Measurements from ENCODE around the gene AJM1. TPM values are rescaled to one million over a fixed set of nuclear protein-coding genes. Genes with fewer than 3 reads are reported as not detected.

Gene AJM1
- total and polyA plus RNA-seq, 2 donors (not counting 1 experiment from before 2014, with no cell fraction given): 1.7 to 2.9 TPM

- WGBS (ENCODE audit: insufficient coverage): 95% methylated on average over 8 of the region's 9 CpGs
- Mint-ChIP-seq H3K9me3 (ENCODE audit: insufficient read depth) (no peaks in the 10 kb centered on the region), H3K27me3 (no peaks in the 10 kb centered on the region), H3K27ac (no peak overlapping the region), H3K4me3 (no peak overlapping the region), H3K4me1 (peaks cover 17% of the 10 kb centered on the region)
- no peak overlapping the region for H2AFZ ChIP-seq (ENCODE audit: insufficient read depth, low read depth, low read length, poor library complexity, severe bottlenecking)
- no peak overlapping the region for H3K4me3 ChIP-seq (ENCODE audit: control extremely low read depth in 1 of 5, extremely low read depth in 1 of 5, insufficient read depth in 1 of 5, low read depth in 2 of 5, low read length in 4 of 5)
- H4K20me1 ChIP-seq (ENCODE audit: control insufficient read depth, insufficient read depth, low read length, poor library complexity, severe bottlenecking): peaks cover 29% of the 10 kb centered on the region
- H3K4me1 ChIP-seq (ENCODE audit: control insufficient read depth in 2 of 2, insufficient read depth in 2 of 2, low read length in 2 of 2): peaks cover 8 to 13% of the 10 kb centered on the region in 2 donors
- H3K27ac ChIP-seq (ENCODE audit: low read length in 2 of 2): no peak overlapping the region
- ChIA-PET POLR2A (no interaction called here), CTCF (interaction anchor here (1.0 to 1.3 kb wide), 3 partner anchors 18 to 203 kb away, joined by 3 to 4 read pairs (median 3); partner anchors contain the start of gene AJM1)
- H3K4me2 ChIP-seq (replicated peaks; ENCODE audit: low read depth, low read length, poor library complexity, severe bottlenecking): no peak overlapping the region
- TF ChIP-seq CTCF (IDR thresholded peaks at IDR 0.05) (no peak), EZH2 (IDR thresholded peaks at IDR 0.05; ENCODE audit: borderline replicate concordance, insufficient read depth, low read depth, low read length, poor library complexity, severe bottlenecking) (no peak)
- intact Hi-C loops (cut with micrococcal nuclease): no loop called here
- peaks cover 22% of the 10 kb centered on the region for H3K79me2 ChIP-seq (ENCODE audit: control insufficient read depth, insufficient read depth, low read length)
- ATAC-seq (ENCODE audit: low read depth) (no peak), DNase-seq (no peak)
- no peaks in the 10 kb centered on the region for H3K27me3 ChIP-seq (replicated peaks in 1 of 4; ENCODE audit: control extremely low read depth in 1 of 4, control insufficient read depth in 3 of 4, insufficient read depth in 4 of 4, low read length in 3 of 4)
- no peak overlapping the region for H3K9ac ChIP-seq (ENCODE audit: low read length)
- H3K36me3 ChIP-seq (replicated peaks in 1 of 2; ENCODE audit: control extremely low read depth in 1 of 2, control insufficient read depth in 1 of 2, extremely low read depth in 1 of 2, insufficient read depth in 2 of 2, low read length in 1 of 2): peaks cover 0 to 37% of the 10 kb centered on the region in 2 experiments
- no peaks in the 10 kb centered on the region for H3K9me3 ChIP-seq (ENCODE audit: control extremely low read depth in 1 of 3, control insufficient read depth in 2 of 3, insufficient read depth in 1 of 3, low read length in 2 of 3)
Observed at GRCh38 chr9:136860529-136860928, 18.3 kb downstream of the AJM1 start.

GRCh38 chr9:136860933-136861873, 18.9 kb downstream of the AJM1 start:
- H3K9me3 Mint-ChIP-seq (ENCODE audit: insufficient read depth): no peaks in the 10 kb centered on the region
- H3K4me3 Mint-ChIP-seq: no peak overlapping the region
- Histone ChIP-seq H4K20me1 (ENCODE audit: control insufficient read depth, insufficient read depth, low read length, poor library complexity, severe bottlenecking) (peaks cover 29% of the 10 kb centered on the region), H3K27ac (ENCODE audit: low read length in 2 of 2) (no peak overlapping the region), H3K27me3 (replicated peaks in 1 of 4; ENCODE audit: control extremely low read depth in 1 of 4, control insufficient read depth in 3 of 4, insufficient read depth in 4 of 4, low read length in 3 of 4) (no peaks in the 10 kb centered on the region), H3K4me2 (replicated peaks; ENCODE audit: low read depth, low read length, poor library complexity, severe bottlenecking) (no peak overlapping the region), H3K9me3 (ENCODE audit: control extremely low read depth in 1 of 3, control insufficient read depth in 2 of 3, insufficient read depth in 1 of 3, low read length in 2 of 3) (no peaks in the 10 kb centered on the region), H2AFZ (ENCODE audit: insufficient read depth, low read depth, low read length, poor library complexity, severe bottlenecking) (no peak overlapping the region), H3K9ac (ENCODE audit: low read length) (no peak overlapping the region), H3K79me2 (ENCODE audit: control insufficient read depth, insufficient read depth, low read length) (peaks cover 28% of the 10 kb centered on the region), H3K4me3 (ENCODE audit: control extremely low read depth in 1 of 5, extremely low read depth in 1 of 5, insufficient read depth in 1 of 5, low read depth in 2 of 5, low read length in 4 of 5) (no peak overlapping the region), H3K4me1 (ENCODE audit: control insufficient read depth in 2 of 2, insufficient read depth in 2 of 2, low read length in 2 of 2) (peaks cover 8 to 15% of the 10 kb centered on the region in 2 donors), H3K36me3 (replicated peaks in 1 of 2; ENCODE audit: control extremely low read depth in 1 of 2, control insufficient read depth in 1 of 2, extremely low read depth in 1 of 2, insufficient read depth in 2 of 2, low read length in 1 of 2) (peaks cover 0 to 37% of the 10 kb centered on the region in 2 experiments)
- TF ChIP-seq CTCF (IDR thresholded peaks at IDR 0.05) (no peak), EZH2 (IDR thresholded peaks at IDR 0.05; ENCODE audit: borderline replicate concordance, insufficient read depth, low read depth, low read length, poor library complexity, severe bottlenecking) (no peak)
- WGBS (ENCODE audit: insufficient coverage): 96% methylated on average over 20 of the region's 22 CpGs
- POLR2A ChIA-PET: no interaction called here
- DNase-seq: no peak
- H3K4me1 Mint-ChIP-seq: peaks cover 20% of the 10 kb centered on the region
- intact Hi-C loops (cut with micrococcal nuclease): no loop called here
- H3K27ac Mint-ChIP-seq: no peak overlapping the region
- CTCF ChIA-PET: interaction anchor here (0.7 to 1.0 kb wide), 2 partner anchors 167 to 174 kb away, joined by 3 read pairs; partner anchors contain the start of gene ABCA2
- ATAC-seq (ENCODE audit: low read depth): no peak
- no peaks in the 10 kb centered on the region for H3K27me3 Mint-ChIP-seq
